Measurements from ENCODE around the gene SPDL1.
"Not testable (repeated sequence)": the region's sequence is repeated elsewhere in the genome, so short reads cannot be mapped to it uniquely, and the experiment has no call there.

The SPDL1 gene

DNA sequence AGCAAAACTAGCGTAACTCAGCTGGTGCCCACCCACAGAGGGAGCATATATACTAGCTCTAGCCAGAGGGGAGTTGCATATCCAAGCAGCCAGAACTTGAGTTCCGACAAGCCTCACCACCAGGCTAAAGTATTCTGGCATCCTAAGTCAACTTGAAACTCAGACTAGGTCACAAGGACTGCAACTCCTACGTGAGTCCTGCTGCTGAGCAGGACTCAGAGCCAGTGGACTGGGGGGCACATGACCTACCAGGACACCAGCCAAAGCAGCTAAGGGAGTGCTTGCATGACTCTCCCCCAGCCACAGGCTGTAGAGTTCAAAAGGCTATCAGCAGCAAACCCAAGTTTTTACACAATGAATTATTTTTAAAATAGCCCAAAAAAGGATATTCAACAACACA lies 26.1 kb downstream of the SPDL1 start:
- no peaks in the 10 kb centered on the region for H3K27me3 ChIP-seq (ENCODE audit: control insufficient read depth, insufficient read depth, low read length)
- H3K4me3 ChIP-seq (ENCODE audit: low read length) = no peak overlapping the region
- no peaks in the 10 kb centered on the region for H3K36me3 ChIP-seq (ENCODE audit: control insufficient read depth, insufficient read depth, low read length)
- no peaks in the 10 kb centered on the region for H3K4me1 ChIP-seq (ENCODE audit: control insufficient read depth, insufficient read depth, low read length)
- no peak overlapping the region for H3K27ac ChIP-seq (ENCODE audit: low read depth, low read length)
- H3K9ac ChIP-seq (ENCODE audit: low read length) = no peak overlapping the region

DNA sequence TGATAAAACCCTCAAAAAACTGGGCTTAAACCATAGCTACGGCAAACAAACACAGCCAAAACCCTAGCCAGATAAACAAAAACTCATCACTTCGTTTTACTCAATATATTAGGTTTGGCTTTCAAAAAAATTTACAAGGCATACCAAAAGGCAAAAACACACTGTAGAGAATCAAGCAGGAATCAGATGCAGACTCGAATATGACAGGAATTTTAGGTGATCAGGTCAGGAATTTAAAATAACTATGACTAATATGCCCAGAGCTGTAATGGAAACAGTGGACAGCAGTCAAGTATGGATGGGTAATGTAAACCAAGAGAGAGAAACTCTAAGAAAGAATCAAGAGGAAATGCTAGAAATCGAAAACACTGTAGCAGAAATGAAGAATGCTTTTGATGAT lies 27.0 kb downstream of the SPDL1 start:
- Histone ChIP-seq H3K9ac (ENCODE audit: low read length) (no peak overlapping the region), H3K27me3 (ENCODE audit: control insufficient read depth, insufficient read depth, low read length) (no peaks in the 10 kb centered on the region), H3K27ac (ENCODE audit: low read depth, low read length) (no peak overlapping the region), H3K4me3 (ENCODE audit: low read length) (no peak overlapping the region), H3K4me1 (ENCODE audit: control insufficient read depth, insufficient read depth, low read length) (no peaks in the 10 kb centered on the region), H3K36me3 (ENCODE audit: control insufficient read depth, insufficient read depth, low read length) (no peaks in the 10 kb centered on the region)

DNA sequence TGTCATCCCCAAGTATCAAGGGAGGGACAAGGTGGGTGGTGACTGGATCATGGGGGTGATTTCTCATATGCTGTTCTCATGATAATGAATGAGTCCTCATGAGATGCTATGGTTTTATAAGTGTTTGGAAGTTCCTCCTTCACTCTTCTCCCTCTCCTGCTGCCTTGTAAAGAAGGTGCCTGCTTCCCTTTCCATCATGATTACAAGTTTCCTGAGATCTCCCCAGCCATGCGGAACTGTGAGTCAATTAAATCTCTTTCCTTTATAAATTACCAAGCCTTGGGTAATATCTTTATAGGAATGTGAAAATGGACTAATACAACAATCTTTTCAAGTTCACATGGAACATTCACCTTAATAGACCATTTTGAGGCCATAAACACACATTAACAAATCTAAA lies 32.0 kb downstream of the SPDL1 start:
- no peaks in the 10 kb centered on the region for H3K4me1 ChIP-seq (ENCODE audit: control insufficient read depth, insufficient read depth, low read length)
- H3K9ac ChIP-seq (ENCODE audit: low read length) = no peak overlapping the region
- no peaks in the 10 kb centered on the region for H3K36me3 ChIP-seq (ENCODE audit: control insufficient read depth, insufficient read depth, low read length)
- H3K27me3 ChIP-seq (ENCODE audit: control insufficient read depth, insufficient read depth, low read length) = no peaks in the 10 kb centered on the region
- H3K4me3 ChIP-seq (ENCODE audit: low read length) = no peak overlapping the region
- no peak overlapping the region for H3K27ac ChIP-seq (ENCODE audit: low read depth, low read length)

DNA sequence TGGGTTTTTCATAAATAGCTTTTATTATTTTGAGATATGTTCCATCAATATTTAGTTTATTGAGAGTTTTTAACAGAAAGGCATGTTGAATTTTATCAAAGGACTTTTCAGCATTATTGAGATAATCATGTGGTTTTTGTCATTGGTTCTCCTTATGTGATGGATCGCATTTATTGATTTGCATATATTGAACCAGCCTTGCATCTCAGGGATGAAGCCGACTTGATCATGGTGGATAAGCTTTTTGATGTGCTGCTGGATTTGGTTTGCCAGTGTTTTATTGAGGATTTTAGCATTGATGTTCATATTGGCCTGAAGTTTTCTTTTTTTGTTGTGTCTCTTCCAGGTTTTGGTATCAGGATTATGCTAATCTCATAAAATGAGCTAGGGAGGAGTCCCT lies 40.7 kb downstream of the SPDL1 start:
- H3K9ac ChIP-seq (ENCODE audit: low read length); H3K27ac ChIP-seq (ENCODE audit: low read depth, low read length); H3K27me3 ChIP-seq (ENCODE audit: control insufficient read depth, insufficient read depth, low read length); H3K4me1 ChIP-seq (ENCODE audit: control insufficient read depth, insufficient read depth, low read length); H3K4me3 ChIP-seq (ENCODE audit: low read length); H3K36me3 ChIP-seq (ENCODE audit: control insufficient read depth, insufficient read depth, low read length): not testable (repeated sequence)

DNA sequence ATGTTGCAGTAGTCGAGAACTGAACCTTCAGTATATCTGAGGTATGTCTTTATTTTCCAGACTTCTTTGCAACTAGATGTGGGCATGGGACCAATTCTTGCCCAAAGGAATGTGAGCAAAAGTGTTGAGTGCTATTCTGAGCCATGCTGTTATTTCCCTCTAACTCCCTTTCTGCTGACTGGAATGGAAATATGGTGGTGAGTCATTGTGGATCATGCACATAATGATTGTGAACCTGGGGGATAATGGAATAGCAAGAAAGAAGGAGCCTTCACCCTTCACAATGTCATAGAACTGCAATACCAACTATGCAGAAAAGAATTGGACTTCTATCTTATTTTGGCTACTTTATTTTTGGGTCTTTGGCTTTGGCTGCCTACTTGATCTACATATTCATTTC lies 43.2 kb downstream of the SPDL1 start:
- Histone ChIP-seq H3K4me1 (ENCODE audit: control insufficient read depth, insufficient read depth, low read length) (no peaks in the 10 kb centered on the region), H3K9ac (ENCODE audit: low read length) (no peak overlapping the region), H3K27ac (ENCODE audit: low read depth, low read length) (no peak overlapping the region), H3K4me3 (ENCODE audit: low read length) (no peak overlapping the region), H3K27me3 (ENCODE audit: control insufficient read depth, insufficient read depth, low read length) (no peaks in the 10 kb centered on the region), H3K36me3 (ENCODE audit: control insufficient read depth, insufficient read depth, low read length) (no peaks in the 10 kb centered on the region)

DNA sequence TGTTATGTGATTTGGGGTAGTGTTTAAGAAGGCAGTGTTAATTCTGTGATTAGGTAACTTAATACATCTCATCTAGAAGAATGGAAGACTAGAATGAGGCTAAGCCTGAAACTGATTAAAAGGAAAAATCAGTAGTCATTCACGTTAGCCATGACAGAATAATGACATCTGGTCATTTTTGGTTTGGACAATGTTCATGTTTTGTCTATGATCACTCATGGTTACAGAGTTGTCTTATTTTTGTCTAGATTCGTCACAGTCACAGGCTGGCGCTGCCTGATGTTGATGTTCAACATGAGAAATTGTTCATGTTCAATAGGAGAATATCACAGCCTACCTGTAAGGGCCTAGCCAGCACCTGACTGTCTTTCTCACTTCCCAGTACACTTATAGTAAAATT lies 44.0 kb downstream of the SPDL1 start:
- H3K4me3 ChIP-seq (ENCODE audit: low read length) = no peak overlapping the region
- no peaks in the 10 kb centered on the region for H3K4me1 ChIP-seq (ENCODE audit: control insufficient read depth, insufficient read depth, low read length)
- H3K36me3 ChIP-seq (ENCODE audit: control insufficient read depth, insufficient read depth, low read length) = no peaks in the 10 kb centered on the region
- H3K27ac ChIP-seq (ENCODE audit: low read depth, low read length) = no peak overlapping the region
- H3K27me3 ChIP-seq (ENCODE audit: control insufficient read depth, insufficient read depth, low read length) = no peaks in the 10 kb centered on the region
- H3K9ac ChIP-seq (ENCODE audit: low read length) = no peak overlapping the region

DNA sequence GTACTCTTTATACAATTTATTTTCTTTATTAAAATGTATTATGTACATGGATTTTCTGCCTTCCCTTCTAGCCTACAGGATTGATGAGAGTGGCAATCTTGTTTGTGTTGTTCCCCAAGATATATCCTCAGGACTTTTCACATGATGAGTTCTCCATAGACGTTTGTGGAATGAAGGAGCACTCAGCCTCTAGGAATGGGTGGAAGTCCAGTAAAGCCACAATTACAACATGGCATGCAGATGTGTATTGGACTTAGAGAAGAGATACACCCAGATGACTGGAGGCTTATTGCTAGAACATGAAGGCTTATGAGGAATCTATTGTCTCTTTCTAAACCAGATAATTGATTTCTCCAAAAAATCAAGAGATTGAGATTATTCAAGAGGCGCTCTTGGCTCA lies 45.3 kb downstream of the SPDL1 start:
- Histone ChIP-seq H3K27ac (ENCODE audit: low read depth, low read length) (no peak overlapping the region), H3K36me3 (ENCODE audit: control insufficient read depth, insufficient read depth, low read length) (no peaks in the 10 kb centered on the region), H3K27me3 (ENCODE audit: control insufficient read depth, insufficient read depth, low read length) (no peaks in the 10 kb centered on the region), H3K4me1 (ENCODE audit: control insufficient read depth, insufficient read depth, low read length) (no peaks in the 10 kb centered on the region), H3K9ac (ENCODE audit: low read length) (no peak overlapping the region), H3K4me3 (ENCODE audit: low read length) (no peak overlapping the region)

DNA sequence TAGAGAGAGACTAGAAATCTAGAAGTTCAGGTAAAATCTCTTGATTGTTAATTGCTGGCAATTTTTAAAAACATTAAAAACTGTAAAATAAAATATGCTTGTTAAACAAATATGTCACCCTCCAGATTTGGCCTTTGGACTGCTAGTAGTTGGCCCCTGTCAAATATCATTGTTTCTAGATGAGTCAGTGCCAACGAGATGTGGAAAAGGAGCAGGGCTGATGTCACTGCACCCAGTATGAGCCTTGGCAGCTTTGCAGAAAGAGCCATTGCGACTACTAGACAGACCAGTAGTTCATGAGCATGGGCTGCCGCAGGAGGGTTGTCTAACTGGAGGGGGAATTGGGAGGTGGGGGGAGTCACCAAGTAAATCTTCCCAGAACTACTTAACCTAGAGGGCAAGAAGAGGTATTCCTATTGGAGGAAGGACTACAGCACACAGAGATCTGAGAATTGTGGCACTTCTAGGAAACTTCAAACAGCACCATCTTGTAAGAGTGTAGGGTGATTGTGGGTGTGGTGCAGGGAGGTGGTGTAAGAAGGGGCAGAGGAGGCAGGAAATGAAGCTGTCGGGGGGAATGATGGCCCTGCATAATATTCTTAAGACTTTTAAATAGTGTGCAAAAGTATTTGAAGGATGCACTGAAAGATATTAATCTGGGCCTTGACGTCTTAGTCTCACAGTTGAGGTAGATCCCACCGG lies 46.4 kb downstream of the SPDL1 start:
- Histone ChIP-seq H3K9ac (ENCODE audit: low read length) (no peak overlapping the region), H3K36me3 (ENCODE audit: control insufficient read depth, insufficient read depth, low read length) (no peaks in the 10 kb centered on the region), H3K27me3 (ENCODE audit: control insufficient read depth, insufficient read depth, low read length) (no peaks in the 10 kb centered on the region), H3K4me3 (ENCODE audit: low read length) (no peak overlapping the region), H3K27ac (ENCODE audit: low read depth, low read length) (no peak overlapping the region), H3K4me1 (ENCODE audit: control insufficient read depth, insufficient read depth, low read length) (no peaks in the 10 kb centered on the region)

DNA sequence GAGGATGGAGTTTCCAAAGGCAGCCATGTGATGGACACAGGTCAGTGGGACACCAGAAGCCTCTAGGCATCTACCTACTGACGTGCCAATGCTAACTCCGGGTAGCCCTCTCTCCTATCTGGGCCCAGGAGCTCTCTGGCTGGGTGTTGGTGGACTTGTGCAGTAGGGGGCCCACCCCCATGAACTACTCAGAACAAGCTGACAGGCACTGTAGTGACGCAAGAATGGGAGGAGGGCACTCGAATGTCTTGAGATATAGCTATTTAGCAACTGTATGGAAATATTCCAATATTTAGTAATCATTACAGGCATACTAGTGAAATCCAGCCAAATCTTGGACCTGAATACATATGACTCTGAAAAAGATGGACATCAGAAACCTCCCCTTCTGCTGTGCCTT lies 47.8 kb downstream of the SPDL1 start:
- no peak overlapping the region for H3K27ac ChIP-seq (ENCODE audit: low read depth, low read length)
- no peak overlapping the region for H3K4me3 ChIP-seq (ENCODE audit: low read length)
- no peaks in the 10 kb centered on the region for H3K36me3 ChIP-seq (ENCODE audit: control insufficient read depth, insufficient read depth, low read length)
- H3K27me3 ChIP-seq (ENCODE audit: control insufficient read depth, insufficient read depth, low read length) = no peaks in the 10 kb centered on the region
- H3K9ac ChIP-seq (ENCODE audit: low read length) = no peak overlapping the region
- no peaks in the 10 kb centered on the region for H3K4me1 ChIP-seq (ENCODE audit: control insufficient read depth, insufficient read depth, low read length)

DNA sequence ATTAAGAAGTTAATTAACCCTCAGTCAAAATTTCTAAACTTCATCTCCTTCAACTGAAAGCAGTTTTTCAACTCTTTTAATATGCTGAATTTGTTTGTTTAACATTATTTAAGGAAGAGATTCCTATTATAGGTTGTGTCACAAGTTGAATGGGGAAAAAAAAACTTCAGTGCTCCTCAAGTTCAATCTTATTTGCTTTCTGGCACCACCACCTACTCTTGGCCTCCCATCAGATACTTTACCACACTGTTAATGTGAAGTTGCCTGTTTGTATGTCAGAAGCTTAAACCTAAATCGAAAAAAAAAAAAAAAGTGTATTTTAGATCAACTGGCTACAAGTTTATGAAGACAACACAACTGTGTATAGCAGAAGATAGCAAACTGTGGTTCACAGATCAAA lies 49.4 kb downstream of the SPDL1 start:
- Histone ChIP-seq H3K9ac (ENCODE audit: low read length) (no peak overlapping the region), H3K27me3 (ENCODE audit: control insufficient read depth, insufficient read depth, low read length) (peaks cover 3% of the 10 kb centered on the region), H3K4me3 (ENCODE audit: low read length) (no peak overlapping the region), H3K4me1 (ENCODE audit: control insufficient read depth, insufficient read depth, low read length) (no peaks in the 10 kb centered on the region), H3K27ac (ENCODE audit: low read depth, low read length) (no peak overlapping the region), H3K36me3 (ENCODE audit: control insufficient read depth, insufficient read depth, low read length) (no peaks in the 10 kb centered on the region)

DNA sequence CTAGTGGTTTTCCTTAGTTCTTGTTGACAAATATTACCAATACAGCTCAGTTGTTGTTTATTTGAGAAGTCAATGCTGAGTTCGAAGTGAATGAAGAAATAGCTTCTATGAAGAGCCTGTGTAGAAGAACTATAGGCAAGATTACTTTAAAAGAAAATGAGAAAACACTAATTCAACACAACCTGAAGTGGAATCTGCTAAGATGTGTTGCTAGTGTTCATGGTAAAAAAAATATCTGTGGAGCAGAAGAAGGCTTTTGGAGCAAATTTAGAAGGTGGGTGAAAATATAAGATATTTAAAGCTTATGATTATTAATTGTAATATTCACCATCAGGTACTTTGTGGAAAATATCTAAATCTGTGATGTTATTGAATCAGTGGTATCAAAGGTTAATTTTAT lies 51.0 kb downstream of the SPDL1 start:
- Histone ChIP-seq H3K9ac (ENCODE audit: low read length) (no peak overlapping the region), H3K27ac (ENCODE audit: low read depth, low read length) (no peak overlapping the region), H3K4me3 (ENCODE audit: low read length) (no peak overlapping the region), H3K27me3 (ENCODE audit: control insufficient read depth, insufficient read depth, low read length) (peaks cover 3% of the 10 kb centered on the region), H3K36me3 (ENCODE audit: control insufficient read depth, insufficient read depth, low read length) (no peaks in the 10 kb centered on the region), H3K4me1 (ENCODE audit: control insufficient read depth, insufficient read depth, low read length) (no peaks in the 10 kb centered on the region)

DNA sequence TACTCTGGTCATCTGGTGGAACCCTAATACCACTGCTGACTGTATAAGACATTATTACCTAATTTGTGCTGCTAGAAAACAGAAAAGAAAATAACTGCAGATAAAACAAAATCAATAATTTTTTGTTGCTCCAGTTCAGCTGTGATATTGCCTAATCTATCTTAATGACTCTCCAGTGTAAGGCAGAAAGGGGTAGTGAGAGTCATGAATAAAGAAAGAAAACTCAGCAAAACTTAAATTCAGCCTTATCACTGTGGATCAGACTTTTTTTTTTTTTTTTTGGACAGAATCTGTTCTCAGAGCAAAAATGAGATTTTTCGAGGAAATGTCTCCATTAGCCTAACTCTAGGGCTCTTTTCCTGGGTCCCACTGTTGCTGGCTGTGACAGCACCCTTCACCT lies 52.4 kb downstream of the SPDL1 start:
- no peak overlapping the region for H3K27ac ChIP-seq (ENCODE audit: low read depth, low read length)
- H3K9ac ChIP-seq (ENCODE audit: low read length) = no peak overlapping the region
- peaks cover 3% of the 10 kb centered on the region for H3K27me3 ChIP-seq (ENCODE audit: control insufficient read depth, insufficient read depth, low read length)
- H3K4me3 ChIP-seq (ENCODE audit: low read length) = no peak overlapping the region
- no peaks in the 10 kb centered on the region for H3K4me1 ChIP-seq (ENCODE audit: control insufficient read depth, insufficient read depth, low read length)
- H3K36me3 ChIP-seq (ENCODE audit: control insufficient read depth, insufficient read depth, low read length) = no peaks in the 10 kb centered on the region

DNA sequence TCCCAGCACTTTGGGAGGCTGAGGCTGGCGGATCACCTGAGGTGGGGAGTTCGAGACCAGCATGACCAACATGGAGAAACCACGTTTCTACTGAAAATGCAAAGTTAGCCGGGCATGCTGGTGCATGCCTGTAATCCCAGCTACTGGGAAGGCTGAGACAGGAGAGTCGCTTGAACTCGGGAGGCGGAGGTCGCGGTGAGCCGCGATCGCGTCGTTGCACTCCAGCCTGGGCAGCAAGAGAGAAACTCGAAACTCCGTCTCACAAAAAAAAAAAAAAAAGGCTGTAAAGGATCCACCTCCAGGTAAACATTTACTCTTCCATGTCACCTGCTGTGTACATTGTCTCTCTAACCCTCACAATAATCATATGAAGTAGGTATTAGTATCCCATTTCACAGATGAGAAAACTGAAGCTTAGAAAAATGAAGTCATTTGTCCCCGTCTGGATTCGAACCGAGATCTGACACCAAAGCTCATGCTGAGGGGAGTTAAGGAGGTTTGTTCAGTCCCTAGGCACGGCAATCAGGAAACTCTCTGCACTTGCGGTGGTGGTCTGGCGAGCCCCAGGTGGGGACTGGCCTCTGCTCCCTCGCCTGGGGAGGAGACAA lies 53.0 kb downstream of the SPDL1 start:
- Histone ChIP-seq H3K36me3 (ENCODE audit: control insufficient read depth, insufficient read depth, low read length) (no peaks in the 10 kb centered on the region), H3K4me1 (ENCODE audit: control insufficient read depth, insufficient read depth, low read length) (no peaks in the 10 kb centered on the region), H3K9ac (ENCODE audit: low read length) (no peak overlapping the region), H3K27me3 (ENCODE audit: control insufficient read depth, insufficient read depth, low read length) (peaks cover 3% of the 10 kb centered on the region), H3K27ac (ENCODE audit: low read depth, low read length) (no peak overlapping the region), H3K4me3 (ENCODE audit: low read length) (peak overlapping the region; percentile 66)
